WTC11 (cell line): ENCODE data around the gene LDAF1. TPM values are rescaled to one million over a fixed set of nuclear protein-coding genes. Genes with fewer than 3 reads are reported as not detected.
"Not testable (repeated sequence)": the region's sequence is repeated elsewhere in the genome, so short reads cannot be mapped to it uniquely, and the experiment has no call there.

Source experiments
- ATAC-seq: fragments of 200-7000 bp; cut with Tn5 transposase; 2 replicates; pipeline ENCODE4 v1.10.0; 2021; ENCODE audit warnings: mild to moderate bottlenecking, moderate library complexity
- CTCF ChIA-PET: fragments of 300-600 bp; sonication (Branson Sonifier 250); formaldehyde crosslinking; loops from one replicate; lab custom pipeline; 2021; ENCODE audit warnings: antibody characterized with exemption; lab: Charles Lee
- POLR2A ChIA-PET: fragments of 350-600 bp; sonication (Branson Sonifier 250); formaldehyde crosslinking; loops from one replicate; lab custom pipeline; 2021; ENCODE audit warnings: antibody characterized with exemption; lab: Charles Lee
- DNase-seq: peaks from one replicate; pipeline ENCODE4 v3.0.0; 2021; ENCODE audit warnings: low spot score
- H3K27ac Mint-ChIP-seq: 2 replicates; pipeline ENCODE4 v1.8.0; 2021; ENCODE audit warnings: mixed read lengths
- H3K27me3 Mint-ChIP-seq: 2 replicates; pipeline ENCODE4 v1.8.0; 2021; ENCODE audit warnings: low read depth, mild to moderate bottlenecking, moderate library complexity, mixed read lengths
- H3K36me3 Mint-ChIP-seq: 2 replicates; pipeline ENCODE4 v1.8.0; 2021; ENCODE audit warnings: mixed read lengths
- H3K4me1 Mint-ChIP-seq: 2 replicates; pipeline ENCODE4 v1.8.0; 2022; ENCODE audit warnings: mixed read lengths
- H3K4me3 Mint-ChIP-seq: 2 replicates; pipeline ENCODE4 v1.8.0; 2021; ENCODE audit warnings: mild to moderate bottlenecking, moderate library complexity, mixed read lengths
- H3K9me3 Mint-ChIP-seq: 2 replicates; pipeline ENCODE4 v1.8.0; 2021; ENCODE audit warnings: mixed read lengths
- CBFB ChIP-seq: sonication (generic); formaldehyde crosslinking; IDR thresholded peaks from 2 replicates; pipeline ENCODE4 v1.8.1; 2022; ENCODE audit warnings: mild to moderate bottlenecking, low read depth, missing genetic modification reagents
- E2F1 ChIP-seq: sonication (generic); formaldehyde crosslinking; IDR thresholded peaks from 2 replicates; pipeline ENCODE4 v1.8.0; 2022; ENCODE audit warnings: mild to moderate bottlenecking, missing genetic modification reagents
- EMX1 ChIP-seq: fragments of 250-450 bp; sonication (Bioruptor Pico); IDR thresholded peaks from 2 replicates; pipeline ENCODE4 v1.8.0; 2021; ENCODE audit warnings: mild to moderate bottlenecking
- FOXP4 ChIP-seq: sonication (generic); formaldehyde crosslinking; IDR thresholded peaks from 2 replicates; pipeline ENCODE4 v1.8.0; 2022; ENCODE audit warnings: mild to moderate bottlenecking, missing genetic modification reagents
- HMGA2 ChIP-seq: fragments of 250-450 bp; sonication (Bioruptor Pico); IDR thresholded peaks from 2 replicates; pipeline ENCODE4 v1.4.0; 2021; ENCODE audit warnings: mild to moderate bottlenecking, moderate library complexity
- MAX ChIP-seq: sonication (generic); formaldehyde crosslinking; IDR thresholded peaks from 2 replicates; pipeline ENCODE4 v1.8.0; 2022; ENCODE audit warnings: mild to moderate bottlenecking, missing genetic modification reagents
- NFYB ChIP-seq: sonication (generic); formaldehyde crosslinking; conservative IDR thresholded peaks from 2 replicates; pipeline ENCODE4 v1.8.0; 2022; ENCODE audit warnings: low read depth, missing genetic modification reagents
- PRDM15 ChIP-seq: sonication (generic); formaldehyde crosslinking; IDR thresholded peaks from 2 replicates; pipeline ENCODE4 v1.8.0; 2022; ENCODE audit warnings: missing genetic modification reagents
- PREB ChIP-seq: sonication (generic); formaldehyde crosslinking; IDR thresholded peaks from 2 replicates; pipeline ENCODE4 v1.8.1; 2022; ENCODE audit warnings: mild to moderate bottlenecking, missing genetic modification reagents, moderate library complexity, borderline replicate concordance
- RELA ChIP-seq: sonication (generic); formaldehyde crosslinking; IDR thresholded peaks from 2 replicates; pipeline ENCODE4 v1.8.1; 2022; ENCODE audit warnings: missing genetic modification reagents, mild to moderate bottlenecking, borderline replicate concordance
- TCF7 ChIP-seq: sonication (generic); formaldehyde crosslinking; IDR thresholded peaks from 2 replicates; pipeline ENCODE4 v1.8.0; 2022; ENCODE audit warnings: mild to moderate bottlenecking, low read depth, missing genetic modification reagents, moderate library complexity
- ZNF121 ChIP-seq: sonication (generic); formaldehyde crosslinking; IDR thresholded peaks from 2 replicates; pipeline ENCODE4 v1.8.0; 2023; ENCODE audit warnings: missing genetic modification reagents
- ZNF671 ChIP-seq: fragments of 250-450 bp; sonication (Bioruptor Pico); IDR thresholded peaks from 2 replicates; pipeline ENCODE4 v1.8.0; 2021; ENCODE audit warnings: mild to moderate bottlenecking
- total RNA-seq: library from RNA; stranded (reverse); gene quantifications from 3 replicates; pipeline ENCODE4 v1.2.3, GENCODE V29; 2021

The LDAF1 gene
- total RNA-seq, 1 experiment from 2014 or later = 42.8 TPM

- TF ChIP-seq FOXP4 (CRISPR knock-in tag) (no peak), TCF7 (no peak), E2F1 (CRISPR knock-in tag) (no peak)
- TF ChIP-seq, all 79 proteins: peak for 0
Measured at GRCh38 chr16:21150375-21151001, 8.0 kb upstream of the LDAF1 start, which contains the start of gene DNAH3 (continued).

GRCh38 chr16:21152160-21153030 lies 6.1 kb upstream of the LDAF1 start:
- H3K27me3 Mint-ChIP-seq, H3K4me1 Mint-ChIP-seq, H3K27ac Mint-ChIP-seq, H3K9me3 Mint-ChIP-seq, ATAC-seq, H3K36me3 Mint-ChIP-seq: not testable (repeated sequence)
- 0 out of 2 replicates have a peak, but pooled peaks have one; percentile 25 for TF ChIP-seq MAX
- ChIA-PET CTCF (interaction anchor here (0.7 to 3.5 kb wide), 4 partner anchors 59 to 1167 kb away, joined by 3 to 21 read pairs (median 4); partner anchors contain the start of gene ZP2), POLR2A (interaction anchor here (0.6 kb wide), 2 partner anchors 149 to 1235 kb away, joined by 3 to 7 read pairs; no protein-coding TSS in a partner anchor)
- peak; percentile 59 for DNase-seq
- H3K4me3 Mint-ChIP-seq = peak overlapping the region; percentile 45

GRCh38 chr16:21153124-21153729 lies 5.2 kb upstream of the LDAF1 start:
- H3K4me3 Mint-ChIP-seq = peak overlapping the region; percentile 45
- not testable (repeated sequence) for H3K36me3 Mint-ChIP-seq

GRCh38 chr16:21156011-21156410 lies 2.5 kb upstream of the LDAF1 start:
- H3K4me3 Mint-ChIP-seq, ATAC-seq, H3K27ac Mint-ChIP-seq, H3K9me3 Mint-ChIP-seq, DNase-seq, H3K36me3 Mint-ChIP-seq, POLR2A ChIA-PET: not testable (repeated sequence)
- Mint-ChIP-seq H3K27me3 (peaks cover 13% of the 10 kb centered on the region), H3K4me1 (peaks cover 20% of the 10 kb centered on the region)
- peak; percentile 99 for TF ChIP-seq HMGA2 (CRISPR knock-in tag)
- CTCF ChIA-PET = interaction anchor here (1.1 kb wide), 1 partner anchor 123 kb away, joined by 3 read pairs; no protein-coding TSS in a partner anchor

More at GRCh38 chr16:21153124-21153729, 5.2 kb upstream of the LDAF1 start:
- peak; percentile 50; the same call in 1 of the 2 replicates for TF ChIP-seq NFYB (CRISPR knock-in tag)
- DNase-seq, H3K9me3 Mint-ChIP-seq, ATAC-seq, H3K27ac Mint-ChIP-seq: not testable (repeated sequence)
- ChIA-PET CTCF (interaction anchor here (0.5 to 3.5 kb wide), 6 partner anchors 35 to 1168 kb away, joined by 3 to 21 read pairs (median 4); no protein-coding TSS in a partner anchor), POLR2A (interaction anchor here (0.6 kb wide), 1 partner anchor 1234 kb away, joined by 7 read pairs; no protein-coding TSS in a partner anchor)
- Mint-ChIP-seq H3K4me1 (peaks cover 13% of the 10 kb centered on the region; the same call in 1 of the 2 replicates), H3K27me3 (peaks cover 16% of the 10 kb centered on the region)

GRCh38 chr16:21156767-21157467 lies 1.6 kb upstream of the LDAF1 start:
- H3K27ac Mint-ChIP-seq = no peak overlapping the region; the same call in 1 of the 2 replicates
- H3K9me3 Mint-ChIP-seq = peaks cover 9% of the 10 kb centered on the region
- ATAC-seq = peak; percentile 7; the same call in 1 of the 2 replicates
- DNase-seq = peak; percentile 46
- H3K27me3 Mint-ChIP-seq = peaks cover 9% of the 10 kb centered on the region
- no peak overlapping the region for H3K4me3 Mint-ChIP-seq
- H3K4me1 Mint-ChIP-seq = peaks cover 20% of the 10 kb centered on the region
- ChIA-PET CTCF (interaction anchor here (0.6 to 3.8 kb wide), 10 partner anchors 23 to 1162 kb away, joined by 3 to 122 read pairs (median 3); partner anchors contain the start of gene REXO5), POLR2A (interaction anchor here (0.6 to 0.7 kb wide), 3 partner anchors 33 to 146 kb away, joined by 3 to 4 read pairs (median 4); no protein-coding TSS in a partner anchor)
- peaks cover 12% of the 10 kb centered on the region for H3K36me3 Mint-ChIP-seq
- TF ChIP-seq PRDM15 (CRISPR knock-in tag) = no peak
- TF ChIP-seq ZNF121 (CRISPR knock-in tag) = 0 out of 2 replicates have a peak, but pooled peaks have one; percentile 37
- TF ChIP-seq EMX1 (CRISPR knock-in tag) = no peak
- no peak for TF ChIP-seq CBFB (CRISPR knock-in tag)
- TF ChIP-seq RELA = no peak
- no peak for TF ChIP-seq PREB (CRISPR knock-in tag)
- no peak for TF ChIP-seq ZNF671
